ENCODE data around the gene SNED1. TPM values are rescaled to one million over a fixed set of nuclear protein-coding genes. Genes with fewer than 3 reads are reported as not detected.

SNED1 gene
- total and polyA plus RNA-seq, 9 of the 15 experiments (the other 6 are each of a cell fraction or from before 2014, with no cell fraction given) = 0.03 to 0.07 (median 0.05) TPM; not detected in 5

- Histone ChIP-seq H3K4me2 (ENCODE audit: insufficient read depth, low read length) (no peak overlapping the region), H3K36me3 (ENCODE audit: control insufficient read depth, insufficient read depth, low read length) (no peaks in the 10 kb centered on the region), H3K9me3 (replicated peaks; ENCODE audit: control insufficient read depth, insufficient read depth, low read depth, low read length) (no peaks in the 10 kb centered on the region), H3K27me3 (ENCODE audit: control insufficient read depth in 2 of 2, insufficient read depth in 2 of 2, low read length in 2 of 2) (peaks cover 0 to 36% of the 10 kb centered on the region in 2 experiments; a peak in 3 of 5 replicates), H3K27ac (ENCODE audit: extremely low read depth, low read depth, low read length) (no peak overlapping the region), H3K4me1 (replicated peaks in 1 of 2; ENCODE audit: control insufficient read depth in 2 of 2, insufficient read depth in 2 of 2, low read length in 2 of 2) (peaks cover 0 to 7% of the 10 kb centered on the region in 2 experiments; a peak in 2 of 5 replicates), H3K4me3 (no peak overlapping the region), H4K20me1 (replicated peaks; ENCODE audit: control insufficient read depth, insufficient read depth, low read length) (no peaks in the 10 kb centered on the region), H2AFZ (ENCODE audit: low read depth, low read length) (no peak overlapping the region), H3K9ac (ENCODE audit: insufficient read depth in 1 of 2, low read depth in 2 of 2, low read length in 2 of 2) (no peak overlapping the region), H3K79me2 (ENCODE audit: control insufficient read depth, insufficient read depth, low read length) (no peaks in the 10 kb centered on the region), H3K9me1 (ENCODE audit: control insufficient read depth, insufficient read depth, low read length) (no peaks in the 10 kb centered on the region)
- in situ Hi-C loops (cut with MboI) = no loop called here
- BruUV-seq (replicated peaks) = no TSS peak
- no peak for ATAC-seq
- intact Hi-C loops (cut with micrococcal nuclease) = no loop called here
- no peak for DNase-seq (ENCODE audit: extremely low read depth in 1 of 4, low spot score in 3 of 4)
- ChIA-PET CTCF (ENCODE audit: low intra/inter-chr PET ratio) (no interaction called here), POLR2A (no interaction called here)
- TF ChIP-seq ZZZ3 (IDR thresholded peaks at IDR 0.05) (no peak), IFI16 (CRISPR knock-in tag; IDR thresholded peaks at IDR 0.05) (no peak), TCF7L2 (IDR thresholded peaks at IDR 0.05; ENCODE audit: low read depth, low read length) (no peak), HDGF (IDR thresholded peaks at IDR 0.05) (no peak), ZNF165 (CRISPR knock-in tag; IDR thresholded peaks at IDR 0.05; ENCODE audit: borderline replicate concordance) (no peak), ZNF217 (CRISPR knock-in tag; IDR thresholded peaks at IDR 0.05) (no peak), EZH2 (IDR thresholded peaks at IDR 0.05; ENCODE audit: borderline replicate concordance, low read depth, low read length) (no peak), ATF1 (CRISPR knock-in tag; IDR thresholded peaks at IDR 0.05) (no peak), ATF1 (tag; IDR thresholded peaks at IDR 0.05) (no peak), ZNF324 (CRISPR knock-in tag; IDR thresholded peaks at IDR 0.05) (no peak), ZNF184 (CRISPR knock-in tag; IDR thresholded peaks at IDR 0.05) (no peak), ZNF584 (CRISPR knock-in tag; IDR thresholded peaks at IDR 0.05; ENCODE audit: low read depth) (no peak), E2F4 (CRISPR knock-in tag; IDR thresholded peaks at IDR 0.05; ENCODE audit: low read depth) (no peak), HSF4 (CRISPR knock-in tag; IDR thresholded peaks at IDR 0.05; ENCODE audit: borderline replicate concordance) (no peak), RBM39 (optimal IDR thresholded peaks at IDR 0.05; ENCODE audit: low read depth, low read length) (no peak), CBFA2T3 (IDR thresholded peaks at IDR 0.05) (no peak), MEF2D (tag; conservative IDR thresholded peaks at IDR 0.05; ENCODE audit: low read depth) (no peak)
- WGBS (ENCODE audit: insufficient coverage, low coverage, missing lambda C conversion rate) = 0% methylated on average over 7 of the region's 12 CpGs
- FAIRE-seq = no peak
Measured at GRCh38 chr2:241010531-241011295, 12.3 kb downstream of the SNED1 start.
